Cardiac fibroblast (primary cell): ENCODE results near the gene CDH1.

Experiments
- DNase-seq, 2 donors: peaks; one replicate each; pipeline versions ENCODE4 v3.0.0 to v3.0.0-alpha.2; 2010; ENCODE audit warnings: low read depth in 2 of 2
- H3K4me3 ChIP-seq, 2 donors: replicated peaks in 1 of 2; 1 replicate in 1 of 2; 2 replicates in 1 of 2; pipeline ENCODE4 v1.5.1; 2011; ENCODE audit warnings: low read depth in 2 of 2, low read length in 2 of 2, mild to moderate bottlenecking in 2 of 2, moderate library complexity in 1 of 2
- CTCF ChIP-seq: IDR thresholded peaks from one replicate; pipeline ENCODE4 v1.5.1; 2011; ENCODE audit warnings: low read depth, mild to moderate bottlenecking, low read length, inconsistent platforms

CDH1 gene

DNA sequence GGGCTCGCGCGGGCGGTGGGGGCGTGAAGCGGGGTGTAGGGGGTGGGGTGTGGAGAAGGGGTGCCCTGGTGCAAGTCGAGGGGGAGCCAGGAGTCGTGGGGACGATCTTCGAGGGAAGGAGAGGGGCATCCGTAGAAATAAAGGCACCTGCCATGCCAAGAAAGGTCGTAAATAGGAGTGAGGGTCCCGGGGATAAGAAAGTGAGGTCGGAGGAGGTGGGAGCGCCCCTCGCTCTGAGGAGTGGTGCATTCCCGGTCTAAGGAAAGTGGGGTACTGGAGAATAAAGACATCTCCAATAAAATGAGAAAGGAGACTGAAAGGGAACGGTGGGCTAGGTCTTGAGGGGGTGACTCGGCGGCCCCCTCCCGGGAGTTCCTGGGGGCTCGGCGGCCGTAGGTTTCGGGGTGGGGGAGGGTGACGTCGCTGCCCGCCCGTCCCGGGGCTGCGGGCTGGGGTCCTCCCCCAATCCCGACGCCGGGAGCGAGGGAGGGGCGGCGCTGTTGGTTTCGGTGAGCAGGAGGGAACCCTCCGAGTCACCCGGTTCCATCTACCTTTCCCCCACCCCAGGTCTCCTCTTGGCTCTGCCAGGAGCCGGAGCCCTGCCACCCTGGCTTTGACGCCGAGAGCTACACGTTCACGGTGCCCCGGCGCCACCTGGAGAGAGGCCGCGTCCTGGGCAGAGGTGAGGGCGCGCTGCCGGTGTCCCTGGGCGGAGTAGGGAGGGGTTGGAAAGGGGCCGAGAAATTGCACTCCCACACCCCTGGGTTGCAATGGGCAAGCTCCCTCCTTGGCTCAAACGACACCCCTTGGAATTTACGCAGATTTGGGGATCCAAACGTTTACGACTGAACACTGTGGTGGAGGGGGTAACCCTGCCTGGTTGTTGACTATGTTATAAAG is 888 bp downstream of the CDH1 start:
- H3K4me3 ChIP-seq = no peak overlapping the region
- no peak for TF ChIP-seq CTCF
- no peak for DNase-seq

DNA sequence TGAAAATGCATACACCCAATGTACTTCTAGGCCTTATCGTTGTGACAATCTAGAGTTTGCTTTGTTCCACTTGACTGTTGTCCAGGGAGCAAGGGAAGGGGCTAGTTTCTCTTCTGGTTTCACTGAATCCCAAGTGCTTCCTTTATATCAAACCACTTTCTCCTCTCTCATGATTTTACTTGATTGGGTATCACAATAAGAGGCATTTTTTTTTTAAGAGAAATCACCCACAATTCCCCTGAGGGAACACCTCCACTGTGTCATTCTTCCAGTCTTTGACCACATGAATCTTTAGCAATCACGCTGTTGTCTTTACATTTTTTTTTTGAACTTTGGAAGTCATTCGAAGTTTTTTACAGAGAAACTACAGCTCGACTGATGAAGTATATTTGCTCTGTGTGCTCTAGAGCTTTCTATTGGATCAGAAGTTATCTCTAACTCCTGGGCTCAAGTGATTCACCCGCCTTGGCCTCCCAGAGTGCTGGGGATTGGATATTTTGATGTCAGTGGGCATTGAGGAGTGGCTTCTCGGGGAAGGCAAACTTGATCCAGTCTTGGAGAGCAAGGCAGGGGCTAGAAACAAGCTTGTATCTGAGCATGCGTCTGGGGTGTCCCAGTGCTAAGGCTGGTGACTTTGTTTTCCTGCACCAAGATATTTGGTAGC is 3.0 kb downstream of the CDH1 start:
- TF ChIP-seq CTCF = no peak
- peak in 1 of 2 donors; percentile 61 for DNase-seq
- no peak overlapping the region for H3K4me3 ChIP-seq

GRCh38 chr16:68740628-68741346 is 3.7 kb downstream of the CDH1 start:
- no peak for DNase-seq
- no peak for TF ChIP-seq CTCF
- H3K4me3 ChIP-seq = no peak overlapping the region

- H3K4me3 ChIP-seq = no peak overlapping the region
- TF ChIP-seq CTCF = no peak
- DNase-seq = no peak
These were observed 6.6 kb downstream of the CDH1 start for GRCh38 chr16:68743664-68744063.

DNA sequence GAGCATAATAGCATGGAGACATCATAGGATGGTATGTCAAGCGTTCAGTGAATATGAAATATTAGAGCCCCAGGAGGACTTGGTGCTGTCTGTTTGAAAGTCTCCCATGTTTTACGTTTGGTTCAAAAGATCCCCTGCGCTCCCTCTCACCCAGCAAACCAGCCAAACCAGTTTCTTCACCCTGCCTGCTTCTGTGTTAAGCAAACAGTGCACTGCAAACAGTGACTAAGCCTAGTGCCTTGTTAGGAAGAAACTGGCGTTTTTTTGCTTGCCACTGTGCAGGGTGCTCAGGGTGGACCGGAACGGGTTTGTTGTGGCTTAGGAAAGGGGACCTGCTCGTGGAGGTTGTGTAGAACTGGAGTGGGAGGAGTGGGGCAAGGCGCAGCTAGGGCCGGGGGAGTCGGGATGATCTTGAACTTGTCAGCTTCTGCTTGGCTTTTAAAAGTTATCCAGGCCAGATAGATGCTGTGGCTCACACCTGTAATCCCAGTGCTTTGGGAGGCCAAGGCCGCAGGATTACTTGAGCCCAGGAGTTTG is 7.7 kb downstream of the CDH1 start:
- DNase-seq = peak in 1 of 2 donors; percentile 42
- no peak overlapping the region for H3K4me3 ChIP-seq

More for the DNA sequence above, 7.7 kb downstream of the CDH1 start:
- no peak for TF ChIP-seq CTCF
